Measurements from ENCODE around the gene TUBB6. TPM values are rescaled to one million over a fixed set of nuclear protein-coding genes. Genes with fewer than 3 reads are reported as not detected.

The TUBB6 gene
- total and polyA plus RNA-seq, 12 donors = 61.9 to 602 (median 92.1) TPM

DNA sequence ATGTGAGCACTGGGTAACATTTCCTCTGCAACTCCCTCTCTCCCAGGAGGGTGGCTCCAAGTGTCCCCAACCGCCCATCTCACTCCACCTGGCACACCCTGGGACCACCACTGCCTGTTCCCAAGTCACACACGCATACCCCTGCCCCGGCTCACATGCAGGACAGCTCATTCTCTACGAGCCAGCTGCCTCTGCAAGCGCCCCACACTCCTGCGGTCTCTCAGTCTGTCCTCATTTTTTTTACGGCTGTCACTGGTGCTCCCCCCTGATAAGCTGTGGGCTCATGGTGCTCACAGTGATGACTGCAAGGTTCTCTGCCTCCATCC is 38.2 kb downstream of the TUBB6 start:
- Histone ChIP-seq H3K27me3 (no peaks in the 10 kb centered on the region), H3K9me3 (no peaks in the 10 kb centered on the region), H3K36me3 (peaks cover 0 to 100% (median 82%) of the 10 kb centered on the region in 9 donors), H3K4me3 (no peak overlapping the region), H3K4me1 (peaks cover 0 to 8% (median 0%) of the 10 kb centered on the region in 9 donors), H3K27ac (peak overlapping the region in 1 of 10 donors; percentile 4)
- ATAC-seq (peak in 3 of 8 donors; percentile 16 to 48 (median 33)), DNase-seq (no peak)
- intact Hi-C loops (cut with DNase I) = no loop called here
- 80 to 83% methylated on average over 7 of the region's 7 CpGs for WGBS, 2 donors
- TF ChIP-seq, protein P1, sequence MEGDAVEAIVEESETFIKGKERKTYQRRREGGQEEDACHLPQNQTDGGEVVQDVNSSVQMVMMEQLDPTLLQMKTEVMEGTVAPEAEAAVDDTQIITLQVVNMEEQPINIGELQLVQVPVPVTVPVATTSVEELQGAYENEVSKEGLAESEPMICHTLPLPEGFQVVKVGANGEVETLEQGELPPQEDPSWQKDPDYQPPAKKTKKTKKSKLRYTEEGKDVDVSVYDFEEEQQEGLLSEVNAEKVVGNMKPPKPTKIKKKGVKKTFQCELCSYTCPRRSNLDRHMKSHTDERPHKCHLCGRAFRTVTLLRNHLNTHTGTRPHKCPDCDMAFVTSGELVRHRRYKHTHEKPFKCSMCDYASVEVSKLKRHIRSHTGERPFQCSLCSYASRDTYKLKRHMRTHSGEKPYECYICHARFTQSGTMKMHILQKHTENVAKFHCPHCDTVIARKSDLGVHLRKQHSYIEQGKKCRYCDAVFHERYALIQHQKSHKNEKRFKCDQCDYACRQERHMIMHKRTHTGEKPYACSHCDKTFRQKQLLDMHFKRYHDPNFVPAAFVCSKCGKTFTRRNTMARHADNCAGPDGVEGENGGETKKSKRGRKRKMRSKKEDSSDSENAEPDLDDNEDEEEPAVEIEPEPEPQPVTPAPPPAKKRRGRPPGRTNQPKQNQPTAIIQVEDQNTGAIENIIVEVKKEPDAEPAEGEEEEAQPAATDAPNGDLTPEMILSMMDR (IDR thresholded peaks at IDR 0.05) = no peak

DNA sequence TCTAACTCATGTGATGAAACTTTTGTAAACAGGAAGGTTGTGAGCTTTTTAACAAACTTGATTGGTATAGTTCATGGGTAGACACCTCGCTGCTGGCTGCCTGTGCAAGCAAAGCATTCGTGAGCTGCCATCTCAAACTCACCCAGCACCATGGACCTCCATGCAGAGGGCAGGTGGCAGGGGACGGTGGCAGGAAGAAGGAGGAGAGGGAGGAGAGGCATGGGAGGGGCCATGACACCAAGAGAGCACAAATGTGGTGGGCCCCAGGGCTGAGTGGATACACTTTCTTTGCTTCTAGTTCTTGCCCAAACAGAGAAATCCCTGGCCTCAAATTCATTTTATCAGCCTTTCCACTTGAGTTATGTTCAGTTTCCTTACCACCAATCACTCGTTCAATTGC is 39.9 kb downstream of the TUBB6 start:
- no peak for ATAC-seq
- intact Hi-C loops (cut with DNase I) = no loop called here
- H3K36me3 ChIP-seq = peaks cover 0 to 100% (median 82%) of the 10 kb centered on the region in 9 donors
- H3K4me1 ChIP-seq = peaks cover 0 to 16% (median 0%) of the 10 kb centered on the region in 9 donors
- TF ChIP-seq, protein P1 (IDR thresholded peaks at IDR 0.05) = no peak
- no peak overlapping the region for H3K27ac ChIP-seq
- 72 to 79% methylated on average over 4 of the region's 4 CpGs for WGBS, 2 donors
- H3K9me3 ChIP-seq = no peaks in the 10 kb centered on the region
- no peak for DNase-seq
- H3K4me3 ChIP-seq = no peak overlapping the region
- no peaks in the 10 kb centered on the region for H3K27me3 ChIP-seq

DNA sequence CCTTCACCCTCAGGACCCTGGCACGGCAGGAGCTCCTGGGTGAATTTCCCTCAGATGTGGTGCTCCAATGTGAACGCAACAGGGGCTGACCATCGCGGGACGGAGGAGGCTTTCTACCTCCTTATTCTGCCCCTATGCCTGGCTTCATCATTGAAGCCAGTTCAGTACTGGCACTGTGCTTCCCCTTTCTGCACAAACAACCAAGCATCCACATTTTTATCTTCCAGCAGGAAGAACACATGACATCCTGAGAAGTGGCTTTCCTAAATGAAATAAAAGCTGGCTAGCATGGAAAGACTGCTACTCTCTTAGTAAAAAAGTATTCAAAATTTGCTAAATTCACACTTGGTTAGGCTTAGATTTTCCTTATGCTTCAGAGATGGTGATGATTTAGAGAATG is 44.1 kb downstream of the TUBB6 start:
- Histone ChIP-seq H3K27me3 (no peaks in the 10 kb centered on the region), H3K36me3 (peaks cover 3 to 100% (median 79%) of the 10 kb centered on the region in 9 donors), H3K27ac (peak overlapping the region in 1 of 10 donors; percentile 23), H3K4me3 (no peak overlapping the region), H3K4me1 (peaks cover 0 to 17% (median 0%) of the 10 kb centered on the region in 9 donors), H3K9me3 (no peaks in the 10 kb centered on the region)
- WGBS, 2 donors = 75 to 80% methylated on average over 5 of the region's 5 CpGs
- TF ChIP-seq, protein P1 (IDR thresholded peaks at IDR 0.05) = no peak
- intact Hi-C loops (cut with DNase I) = no loop called here
- peak in 2 of 8 donors; percentile 30 to 40 for ATAC-seq
- no peak for DNase-seq

DNA sequence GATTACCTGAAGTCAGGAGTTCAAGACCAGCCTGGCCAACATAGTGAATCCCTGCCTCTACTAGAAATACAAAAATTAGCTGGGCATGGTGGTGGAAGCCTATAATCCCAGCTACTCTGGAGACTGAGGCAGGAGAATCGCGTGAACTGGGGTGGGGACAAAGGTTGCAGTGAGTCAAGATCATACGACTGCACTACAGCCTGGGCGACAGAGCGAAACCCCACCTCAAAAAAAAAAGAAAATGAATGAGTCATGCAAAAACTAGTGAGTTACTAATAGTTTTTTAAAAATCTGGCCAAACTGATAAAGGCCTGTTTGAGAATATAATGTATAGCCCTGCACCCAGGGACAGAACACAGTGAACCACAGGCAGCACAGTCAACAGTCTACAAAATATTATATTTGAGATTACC is 51.5 kb downstream of the TUBB6 start:
- Histone ChIP-seq H3K4me3 (no peak overlapping the region), H3K9me3 (no peaks in the 10 kb centered on the region), H3K27me3 (no peaks in the 10 kb centered on the region), H3K27ac (peak overlapping the region in 2 of 10 donors; percentile 19 to 85), H3K4me1 (peaks cover 7 to 54% (median 35%) of the 10 kb centered on the region in 9 donors), H3K36me3 (peaks cover 0 to 100% (median 61%) of the 10 kb centered on the region in 9 donors)
- WGBS, 2 donors = 89 to 91% methylated on average over 5 of the region's 5 CpGs
- ATAC-seq = no peak
- DNase-seq = no peak
- TF ChIP-seq, protein P1 (IDR thresholded peaks at IDR 0.05) = no peak
- intact Hi-C loops (cut with DNase I) = no loop called here

All from heart right ventricle (tissue), 16 donors.